ENCODE data around the gene PPFIA3.

- no peak for TF ChIP-seq POLR2A (IDR thresholded peaks at IDR 0.05)
- TF ChIP-seq CTCF (IDR thresholded peaks at IDR 0.05), result no peak
These were observed 66.8 kb downstream of the PPFIA3 start for GRCh38 chr19:49186108-49186507.

Data from tibial nerve (tissue), 3 donors.